Measurements from ENCODE around the gene ALDH16A1. TPM values are rescaled to one million over a fixed set of nuclear protein-coding genes. Genes with fewer than 3 reads are reported as not detected.

ALDH16A1 gene
- total and polyA plus RNA-seq, 2 of the 8 experiments (the other 6 are each of a cell fraction or from before 2014, with no cell fraction given), result 30.5 to 34.3 TPM

GRCh38 chr19:49441960-49442350 lies 11.1 kb upstream of the ALDH16A1 start:
- DNase-seq (ENCODE audit: low read depth in 1 of 2, low spot score in 2 of 2), result no peak
- CTCF ChIA-PET (ENCODE audit: partially characterized antibody), result interaction anchor here (0.9 to 7.9 kb wide), 9 partner anchors 9 to 75 kb away, joined by 3 to 88 read pairs (median 7); partner anchors contain the start of genes GFY and PIH1D1
- no peak overlapping the region for H2AK5ac ChIP-seq (ENCODE audit: low read depth, low read length)
- no peak overlapping the region for H3K23ac ChIP-seq (ENCODE audit: insufficient read length)
- FAIRE-seq, result no peak
- no peak overlapping the region for H4K5ac ChIP-seq (ENCODE audit: insufficient read length, low read depth, low read length)
- no peak overlapping the region for H2AFZ ChIP-seq (ENCODE audit: low read length)
- no peak overlapping the region for H3K56ac ChIP-seq (replicated peaks; ENCODE audit: insufficient read length, low read depth, low read length)
- POLR2A ChIA-PET (ENCODE audit: partially characterized antibody), result interaction anchor here (1.0 to 4.1 kb wide), 7 partner anchors 10 to 235 kb away, joined by 3 to 13 read pairs (median 3); partner anchors contain the start of genes ALDH16A1, PIH1D1 and PRMT1
- H3K4me1 ChIP-seq (replicated peaks in 1 of 4; ENCODE audit: control insufficient read depth in 3 of 4, insufficient read depth in 4 of 4, low read length in 3 of 4), result peaks cover 0 to 5% (median 3%) of the 10 kb centered on the region in 4 experiments; a peak in 3 of 7 replicates
- H4K8ac ChIP-seq (ENCODE audit: extremely low read depth, insufficient read depth, low read length), result no peak overlapping the region
- 0 out of 2 replicates have a peak overlapping the region, but pooled peaks have one; percentile 5 for H2BK12ac ChIP-seq (ENCODE audit: low read depth, low read length)
- peaks cover 3% of the 10 kb centered on the region in 2 experiments for H4K20me1 ChIP-seq (replicated peaks in 1 of 2; ENCODE audit: control insufficient read depth in 1 of 2, insufficient read depth in 2 of 2, low read length in 2 of 2)
- no peaks in the 10 kb centered on the region for H3K9me3 ChIP-seq (ENCODE audit: insufficient read depth in 2 of 2, low read depth in 1 of 2, low read length in 1 of 2)
- no peaks in the 10 kb centered on the region for H3K79me1 ChIP-seq (ENCODE audit: low read depth, low read length)
- no peak overlapping the region for H2BK20ac ChIP-seq (ENCODE audit: low read length)
- WGBS, 2 experiments (ENCODE audit: extremely low coverage in 1 of 2, insufficient coverage in 1 of 2, insufficient read length in 1 of 2, insufficient replicate concordance in 2 of 2, low coverage in 1 of 2, low lambda C conversion rate in 2 of 2, missing lambda C conversion rate in 1 of 2), result 21% methylated on average over 14 of the region's 14 CpGs; no CpG with 5 or more reads in 1 of the 2 experiments
- no peak overlapping the region for H2BK15ac ChIP-seq (ENCODE audit: low read length)
- H3K9ac ChIP-seq (replicated peaks in 1 of 4; ENCODE audit: extremely low read depth in 1 of 4, low read depth in 3 of 4, low read length in 3 of 4), result no peak overlapping the region
- peak overlapping the region; percentile 53 to 73 for H3K4me2 ChIP-seq (ENCODE audit: insufficient read depth in 1 of 2, low read depth in 2 of 2, low read length in 2 of 2)
- TF ChIP-seq NRF1 (IDR thresholded peaks at IDR 0.05; ENCODE audit: low read depth, low read length) (no peak), KDM4A (IDR thresholded peaks at IDR 0.05; ENCODE audit: low read depth, low read length, severe bottlenecking) (peak; percentile 43), ASH2L (IDR thresholded peaks at IDR 0.05; ENCODE audit: low read length) (peak; percentile 43)
- H3K36me3 ChIP-seq (ENCODE audit: control insufficient read depth in 2 of 4, insufficient read depth in 4 of 4, low read length in 3 of 4), result peaks cover 5 to 8% (median 6%) of the 10 kb centered on the region in 4 experiments; a peak in 6 of 8 replicates
- no peak overlapping the region for H3K14ac ChIP-seq (ENCODE audit: insufficient read length)
- peaks cover 18% of the 10 kb centered on the region; the same call in 1 of the 2 replicates for H3K23me2 ChIP-seq (ENCODE audit: low read depth, low read length)
- H3K27ac ChIP-seq (ENCODE audit: low read depth, low read length), result no peak overlapping the region
- H3K79me2 ChIP-seq (ENCODE audit: control insufficient read depth in 1 of 2, insufficient read depth in 2 of 2, low read length in 2 of 2), result no peaks in the 10 kb centered on the region
- H2BK120ac ChIP-seq (replicated peaks; ENCODE audit: low read depth, low read length), result no peak overlapping the region
- H3K4ac ChIP-seq (replicated peaks; ENCODE audit: insufficient read length, low read depth, low read length), result no peak overlapping the region
- H3K18ac ChIP-seq (ENCODE audit: extremely low read depth, low read length), result peak overlapping the region; percentile 3; the same call in 1 of the 2 replicates
- no peak overlapping the region for H2BK5ac ChIP-seq (ENCODE audit: low read depth, low read length)
- no peak overlapping the region for H4K91ac ChIP-seq (replicated peaks; ENCODE audit: insufficient read length, low read length)
- peak overlapping the region; percentile 36 to 57 (median 44); a peak in 6 of 8 replicates for H3K4me3 ChIP-seq (ENCODE audit: extremely low read depth in 1 of 4, insufficient read depth in 2 of 4, low read depth in 3 of 4, low read length in 4 of 4)
- H3K27me3 ChIP-seq (replicated peaks in 1 of 4; ENCODE audit: control insufficient read depth in 3 of 4, extremely low read depth in 1 of 4, insufficient read depth in 3 of 4, low read length in 3 of 4), result peaks cover 21 to 41% (median 39%) of the 10 kb centered on the region in 4 experiments

Data from H1 (cell line).